Smooth muscle cell of the coronary artery (primary cell): ENCODE data around the gene RPS5. TPM values are rescaled to one million over a fixed set of nuclear protein-coding genes. Genes with fewer than 3 reads are reported as not detected.

Experiments used
- total RNA-seq: library from RNA; depleted of rRNA; stranded (reverse); fragments of >200 nt; gene quantifications from 2 replicates; pipeline ENCODE4 v1.2.3, GENCODE V29; 2014; ENCODE audit warnings: low replicate concordance

RPS5 gene
- 3,343 and 4,752 TPM in 2 replicates for total RNA-seq

GRCh38 chr19:58386576-58387337 lies at the start of gene RPS5:
TSS of gene RPS5 (plus strand) at chr19:58387269. CDS start at chr19:58388138, 869 bp downstream.

GRCh38 chr19:58352760-58353671 lies 34.1 kb upstream of the RPS5 start, which contains the start of gene A1BG:
TSS of gene A1BG (minus strand) at chr19:58353492. CDS start at chr19:58353437, 55 bp downstream.

DNA sequence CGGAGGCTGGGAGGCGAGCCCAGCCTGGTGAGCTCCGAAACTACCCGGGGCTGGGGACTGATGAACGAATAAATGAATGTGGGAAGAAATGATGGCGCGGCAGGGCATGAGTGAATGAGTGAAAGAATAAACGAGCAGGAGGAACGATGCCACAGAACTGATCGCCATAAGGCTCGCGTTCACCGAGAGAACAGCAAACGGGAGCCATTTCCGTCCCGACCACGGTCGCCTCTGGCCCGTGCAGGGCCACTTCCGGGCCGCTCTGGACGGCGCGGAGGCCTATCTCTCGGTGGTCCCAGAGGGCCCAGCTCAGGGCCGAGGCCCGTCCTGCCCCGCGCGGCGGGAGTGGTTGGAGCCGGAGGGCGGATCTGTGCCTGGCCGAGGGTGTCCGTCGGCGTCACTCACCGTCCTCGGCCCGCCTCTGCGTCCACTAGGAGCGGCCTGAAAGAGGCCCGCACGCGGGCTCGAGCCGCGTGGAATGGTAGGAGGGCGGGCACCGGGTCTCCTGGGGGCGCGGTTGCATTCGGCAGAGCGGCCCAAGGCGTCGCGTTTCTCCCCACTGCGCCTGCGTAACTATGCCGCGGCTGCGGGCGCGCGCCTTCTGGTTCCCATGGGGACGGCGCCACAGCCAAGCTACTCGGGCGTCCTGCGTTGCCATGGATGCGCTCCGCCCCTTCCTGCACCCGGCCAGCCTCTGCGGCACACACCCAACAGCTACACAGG lies 24.6 kb upstream of the RPS5 start, which contains the start of gene ZNF497:
TSS of gene ZNF497 (minus strand) at position 480 of the 723 bp plus-strand sequence. CDS start 5,116 bp downstream, outside the sequence.

DNA sequence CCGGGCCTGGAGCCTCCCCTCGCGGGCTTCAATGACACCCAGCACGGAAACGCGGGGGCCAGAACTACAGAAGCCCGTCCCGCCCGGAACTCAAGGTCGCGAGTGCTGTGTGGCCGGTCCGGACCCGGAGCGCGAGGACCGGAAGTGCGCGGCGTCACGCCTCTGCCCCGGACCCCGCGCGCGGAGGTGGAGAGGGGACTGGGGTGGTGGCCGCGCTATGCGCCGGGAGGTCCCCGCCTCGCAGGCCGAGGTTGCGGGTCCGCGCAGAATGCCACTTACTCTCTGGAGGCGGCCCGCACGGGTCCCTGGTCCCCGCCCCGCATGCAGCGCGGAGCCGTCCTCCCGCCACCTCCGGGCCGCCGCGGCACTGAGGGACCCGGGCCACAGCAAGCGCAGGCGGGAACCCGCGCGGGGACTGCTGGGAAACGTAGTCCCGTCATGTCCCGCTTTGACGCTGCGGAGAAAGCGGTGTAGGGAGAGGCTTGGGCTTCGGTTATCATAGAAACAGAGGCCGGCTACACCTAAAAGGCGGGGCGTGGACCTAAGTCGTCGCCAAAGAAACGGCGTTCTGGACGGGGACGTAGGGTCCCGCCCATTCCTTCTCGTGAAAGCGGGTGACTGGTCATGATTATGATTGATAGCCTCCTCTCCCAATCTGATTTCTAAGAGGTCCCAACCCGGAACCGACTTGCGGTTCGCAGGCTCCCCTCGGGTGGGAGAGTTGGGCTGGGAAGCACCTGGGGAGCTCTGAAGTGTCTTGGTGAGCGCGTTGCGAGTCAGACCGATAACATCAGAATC lies 6.2 kb upstream of the RPS5 start, which contains the start of gene ZNF837:
TSS of gene ZNF837 (minus strand) at position 369 of the 798 bp plus-strand sequence. CDS start 11,698 bp downstream, outside the sequence.

GRCh38 chr19:58395220-58395978 lies 8.3 kb downstream of the RPS5 start, which contains the start of gene RNF225:
TSS of gene RNF225 (plus strand) at chr19:58395656. CDS start at chr19:58396090, 434 bp downstream.

DNA sequence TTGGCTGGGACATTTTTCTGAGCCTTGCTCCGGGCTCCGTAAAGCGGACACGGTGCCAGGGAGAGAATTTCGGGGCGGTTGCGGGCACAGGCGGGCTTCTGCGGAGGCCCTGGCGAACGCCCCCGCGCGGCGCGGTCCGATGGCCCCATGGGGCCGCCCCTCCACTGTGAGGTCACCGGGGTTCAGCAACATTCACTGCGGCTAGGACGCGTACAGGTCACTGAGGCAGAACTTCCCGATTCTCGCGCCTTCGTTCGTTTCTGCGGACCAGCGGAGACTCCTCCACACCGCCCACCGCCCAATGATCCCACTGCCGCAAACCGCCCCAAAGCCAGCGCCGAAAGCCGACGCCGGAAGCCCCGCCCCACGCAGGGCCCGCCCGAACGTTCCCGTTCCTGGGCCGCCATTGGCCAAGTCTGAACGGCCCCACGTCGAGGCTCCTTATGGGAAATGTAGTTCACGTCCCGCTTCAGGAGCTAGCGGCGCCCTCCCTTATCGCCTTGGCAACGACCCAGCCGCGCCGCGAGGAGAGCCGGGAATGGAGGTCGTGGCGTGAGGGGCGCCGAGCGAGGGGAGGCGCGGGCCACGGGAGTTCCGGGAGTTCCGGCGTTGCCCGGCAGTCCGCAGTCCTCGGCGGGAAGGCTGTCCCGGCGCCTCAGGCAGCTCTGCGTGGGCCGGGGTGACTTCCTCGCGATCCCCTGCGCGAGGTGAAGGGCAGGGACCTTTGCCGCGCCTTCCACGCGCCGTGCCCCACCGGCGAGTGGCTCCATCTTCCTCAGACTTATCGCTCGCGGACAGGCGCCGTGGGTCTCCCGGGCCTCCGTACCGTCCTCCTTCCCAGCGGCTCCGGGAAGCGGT lies 21.3 kb downstream of the RPS5 start, which contains the start of gene ZNF584:
TSS of gene ZNF584 (plus strand) at position 498 of the 858 bp plus-strand sequence. CDS start 499 bp downstream, outside the sequence.

DNA sequence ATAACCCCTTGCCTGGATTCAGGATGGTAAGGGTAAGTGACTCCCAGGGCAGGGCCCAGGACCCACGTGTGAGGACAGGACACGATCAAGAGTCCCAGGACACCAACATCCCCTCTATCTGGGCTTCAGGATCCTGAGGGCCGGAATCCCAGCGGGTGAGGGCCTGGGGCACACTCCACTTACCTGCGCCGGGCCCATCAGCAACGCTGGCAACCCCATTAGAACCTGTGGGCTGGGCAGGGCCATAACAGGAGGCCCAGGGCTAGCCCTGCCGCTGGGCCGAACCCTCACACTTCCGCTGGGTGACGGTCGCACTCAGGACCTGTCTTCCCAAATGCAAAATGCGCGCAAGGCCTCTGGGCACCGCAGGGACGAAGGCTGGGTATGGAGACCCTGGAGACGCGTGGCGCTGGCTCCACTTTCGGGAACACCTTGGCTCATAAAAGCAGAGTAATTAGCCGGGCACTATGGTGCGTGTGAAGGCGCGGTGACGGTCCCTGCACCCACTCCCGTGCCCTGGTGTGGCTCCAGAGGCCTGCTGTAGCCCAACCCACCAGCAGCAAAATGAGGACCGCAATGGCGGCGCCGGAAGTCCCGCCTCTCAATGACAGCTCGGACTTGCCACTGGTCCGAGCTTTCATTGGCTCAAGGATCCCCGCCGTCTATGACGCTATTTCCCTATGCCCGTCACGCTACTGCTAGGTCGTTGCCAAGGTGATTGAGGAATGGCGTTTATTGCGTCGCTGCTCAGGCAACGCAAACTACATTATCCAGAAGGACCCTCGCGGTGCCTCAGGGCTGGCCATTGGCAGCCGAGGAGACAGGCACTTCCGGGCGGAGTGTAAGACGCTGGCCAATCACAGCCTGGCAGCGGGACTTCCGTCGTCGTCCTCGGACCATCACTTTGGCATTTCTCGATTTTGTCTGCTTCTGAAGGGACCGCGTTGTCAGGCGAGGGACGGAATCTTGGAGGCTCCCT lies 52.8 kb downstream of the RPS5 start, which contains the start of gene ZNF132:
TSS of gene ZNF132 (minus strand) at position 578 of the 979 bp plus-strand sequence. CDS start at position 246, 332 bp downstream.

Other genes starting within 250 kb of the RPS5 start
- 9.7 and 12.7 TPM in 2 replicates for gene ZNF329, start 236.5 kb upstream of the RPS5 start, total RNA-seq
- 10.6 and 23.0 TPM in 2 replicates for gene ZNF274, start 204.2 kb upstream of the RPS5 start, total RNA-seq
- 13.8 and 29.7 TPM in 2 replicates for gene ZNF544, start 158.4 kb upstream of the RPS5 start, total RNA-seq
- gene ZNF8, start 108.3 kb upstream of the RPS5 start, total RNA-seq, result 1.6 and 2.6 TPM in 2 replicates
- gene ERVK3-1, start 81.9 kb upstream of the RPS5 start, total RNA-seq, result 25.6 and 28.2 TPM in 2 replicates
- gene ZSCAN22, start 60.3 kb upstream of the RPS5 start, total RNA-seq, result 2.0 and 2.3 TPM in 2 replicates
- gene A1BG, start 33.8 kb upstream of the RPS5 start, total RNA-seq, result 16.8 and 28.1 TPM in 2 replicates
- gene ZNF497, start 24.5 kb upstream of the RPS5 start, total RNA-seq, result 0.68 and 1.4 TPM in 2 replicates
- gene ZNF837, start 6.2 kb upstream of the RPS5 start, total RNA-seq, result 0.35 and 2.0 TPM in 2 replicates
- 0.15 TPM in 1 of 2 replicates, not detected in the other for gene RNF225, start 8.4 kb downstream of the RPS5 start, total RNA-seq
- 8.5 and 19.1 TPM in 2 replicates for gene ZNF584, start 21.4 kb downstream of the RPS5 start, total RNA-seq
- 5.9 and 8.3 TPM in 2 replicates for gene ZNF132, start 52.9 kb downstream of the RPS5 start, total RNA-seq
- gene ZNF324B, start 64.4 kb downstream of the RPS5 start, total RNA-seq, result 8.3 and 16.8 TPM in 2 replicates
- 12.6 and 16.7 TPM in 2 replicates for gene ZNF324, start 79.8 kb downstream of the RPS5 start, total RNA-seq
- 4.0 and 6.1 TPM in 2 replicates for gene ZNF446, start 89.1 kb downstream of the RPS5 start, total RNA-seq
- gene SLC27A5, start 124.7 kb downstream of the RPS5 start, total RNA-seq, result 13.1 and 24.8 TPM in 2 replicates
- gene ZBTB45, start 132.5 kb downstream of the RPS5 start, total RNA-seq, result 5.0 and 5.4 TPM in 2 replicates
- gene TRIM28, start 156.8 kb downstream of the RPS5 start, total RNA-seq, result 368 and 427 TPM in 2 replicates
- gene CHMP2A, start 167.8 kb downstream of the RPS5 start, total RNA-seq, result 182 and 214 TPM in 2 replicates
- gene UBE2M, start 171.3 kb downstream of the RPS5 start, total RNA-seq, result 95.1 and 115 TPM in 2 replicates
- gene MZF1, start 186.1 kb downstream of the RPS5 start, total RNA-seq, result 9.5 and 15.8 TPM in 2 replicates